ENCODE results near the gene ENTPD3.

GRCh38 chr3:40456279-40456939, 69.4 kb downstream of the ENTPD3 start:
- TF ChIP-seq YY1 (IDR thresholded peaks at IDR 0.05; ENCODE audit: insufficient read depth, insufficient read length) (no peak), ZNF274 (IDR thresholded peaks at IDR 0.05; ENCODE audit: low read depth, low read length) (no peak), SUZ12 (IDR thresholded peaks at IDR 0.05; ENCODE audit: extremely low read depth, insufficient read depth, insufficient read length) (no peak)
